A673 (cell line): ENCODE measurements around the gene C6orf52.

Source experiments
- EZH2 ChIP-seq: fragments of 200-600 bp; sonication (generic); IDR thresholded peaks from 2 replicates; pipeline ENCODE4 v1.6.1; 2017; ENCODE audit warnings: borderline replicate concordance, low read depth, mild to moderate bottlenecking, mixed read lengths, antibody characterized with exemption, low read length; ENCODE audit not compliant: poor library complexity, severe bottlenecking
- TF ChIP-seq, protein P1 (sequence below): fragments of 300-800, 200-600 bp; sonication (generic); conservative IDR thresholded peaks from 2 replicates; pipeline ENCODE4 v1.5.1; 2017; ENCODE audit warnings: low read depth, mild to moderate bottlenecking, antibody characterized with exemption, low read length, moderate library complexity, mixed read lengths

DNA sequence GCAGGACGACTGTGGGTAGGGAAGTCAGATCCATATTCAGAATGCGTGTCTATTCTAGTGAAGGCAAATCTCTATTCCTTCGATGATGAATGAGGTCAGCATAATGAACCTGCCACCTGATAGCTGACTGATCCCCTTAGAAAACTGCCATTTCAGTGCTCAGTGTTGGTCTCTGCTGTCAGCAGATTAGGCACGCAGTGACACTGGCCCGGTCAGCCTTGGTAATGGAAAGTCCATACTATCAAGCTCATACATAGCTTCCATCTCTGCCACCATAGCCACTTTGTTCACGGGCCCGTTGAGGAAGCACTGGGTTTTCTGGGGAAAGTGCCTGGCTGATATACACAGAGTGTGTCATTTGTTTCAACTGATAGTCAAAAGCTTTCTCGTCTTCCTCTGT, 54.0 kb downstream of the C6orf52 start:
- TF ChIP-seq, protein P1, sequence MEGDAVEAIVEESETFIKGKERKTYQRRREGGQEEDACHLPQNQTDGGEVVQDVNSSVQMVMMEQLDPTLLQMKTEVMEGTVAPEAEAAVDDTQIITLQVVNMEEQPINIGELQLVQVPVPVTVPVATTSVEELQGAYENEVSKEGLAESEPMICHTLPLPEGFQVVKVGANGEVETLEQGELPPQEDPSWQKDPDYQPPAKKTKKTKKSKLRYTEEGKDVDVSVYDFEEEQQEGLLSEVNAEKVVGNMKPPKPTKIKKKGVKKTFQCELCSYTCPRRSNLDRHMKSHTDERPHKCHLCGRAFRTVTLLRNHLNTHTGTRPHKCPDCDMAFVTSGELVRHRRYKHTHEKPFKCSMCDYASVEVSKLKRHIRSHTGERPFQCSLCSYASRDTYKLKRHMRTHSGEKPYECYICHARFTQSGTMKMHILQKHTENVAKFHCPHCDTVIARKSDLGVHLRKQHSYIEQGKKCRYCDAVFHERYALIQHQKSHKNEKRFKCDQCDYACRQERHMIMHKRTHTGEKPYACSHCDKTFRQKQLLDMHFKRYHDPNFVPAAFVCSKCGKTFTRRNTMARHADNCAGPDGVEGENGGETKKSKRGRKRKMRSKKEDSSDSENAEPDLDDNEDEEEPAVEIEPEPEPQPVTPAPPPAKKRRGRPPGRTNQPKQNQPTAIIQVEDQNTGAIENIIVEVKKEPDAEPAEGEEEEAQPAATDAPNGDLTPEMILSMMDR: no peak
- TF ChIP-seq EZH2: no peak
